HG03571 (cell line): ENCODE data around the gene GRM5.

Experiments used
- ATAC-seq: cut with Tn5 transposase; IDR thresholded peaks from one replicate; pipeline ENCODE4 v1.9.1; 2021; ENCODE audit not compliant: unreplicated experiment

GRM5 gene

DNA sequence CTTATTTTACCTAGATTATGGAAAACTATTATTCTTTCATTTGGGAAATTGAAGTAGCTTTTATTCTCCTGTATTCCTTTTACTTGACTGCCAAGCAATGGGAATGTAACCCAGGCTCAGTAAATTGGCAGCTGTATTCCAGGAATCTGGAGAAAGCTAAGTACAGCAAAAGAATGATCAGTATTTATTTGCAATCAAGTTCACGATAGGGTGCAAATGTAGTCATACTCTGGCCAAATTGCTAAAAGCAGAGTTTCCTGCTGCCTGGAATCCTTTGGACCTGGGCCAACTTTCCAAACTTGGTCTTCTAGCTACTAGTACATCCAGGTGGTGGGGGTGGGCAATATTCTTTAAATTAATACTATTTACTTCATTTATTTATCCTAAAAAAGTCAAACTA, 442.3 kb downstream of the GRM5 start:
- ATAC-seq: no peak

DNA sequence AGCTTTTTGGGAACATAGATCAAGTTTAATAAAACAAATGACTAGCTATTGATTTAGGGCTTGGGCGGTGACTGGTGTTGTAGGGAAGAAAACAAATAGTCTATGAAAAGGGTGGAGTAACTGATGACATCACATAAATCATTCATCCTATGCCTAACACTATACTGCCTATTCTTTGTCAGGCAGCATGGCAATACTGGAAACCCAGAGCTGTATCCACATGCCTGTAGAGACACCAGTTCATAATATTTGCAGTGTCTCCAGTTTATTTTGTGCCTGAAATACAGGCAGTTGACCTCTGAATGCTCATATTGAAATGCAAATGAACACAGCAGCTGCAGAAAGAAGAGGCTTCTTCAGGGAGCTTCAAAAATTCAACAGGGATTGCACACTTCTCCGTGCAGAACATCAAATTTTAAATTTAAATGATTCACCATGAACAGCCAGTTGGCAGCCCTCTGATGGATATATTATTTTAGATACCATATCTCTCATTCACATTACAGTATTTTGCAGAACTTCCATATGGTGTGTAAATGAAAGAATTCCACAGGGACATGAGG, 445.1 kb downstream of the GRM5 start:
- ATAC-seq: no peak

DNA sequence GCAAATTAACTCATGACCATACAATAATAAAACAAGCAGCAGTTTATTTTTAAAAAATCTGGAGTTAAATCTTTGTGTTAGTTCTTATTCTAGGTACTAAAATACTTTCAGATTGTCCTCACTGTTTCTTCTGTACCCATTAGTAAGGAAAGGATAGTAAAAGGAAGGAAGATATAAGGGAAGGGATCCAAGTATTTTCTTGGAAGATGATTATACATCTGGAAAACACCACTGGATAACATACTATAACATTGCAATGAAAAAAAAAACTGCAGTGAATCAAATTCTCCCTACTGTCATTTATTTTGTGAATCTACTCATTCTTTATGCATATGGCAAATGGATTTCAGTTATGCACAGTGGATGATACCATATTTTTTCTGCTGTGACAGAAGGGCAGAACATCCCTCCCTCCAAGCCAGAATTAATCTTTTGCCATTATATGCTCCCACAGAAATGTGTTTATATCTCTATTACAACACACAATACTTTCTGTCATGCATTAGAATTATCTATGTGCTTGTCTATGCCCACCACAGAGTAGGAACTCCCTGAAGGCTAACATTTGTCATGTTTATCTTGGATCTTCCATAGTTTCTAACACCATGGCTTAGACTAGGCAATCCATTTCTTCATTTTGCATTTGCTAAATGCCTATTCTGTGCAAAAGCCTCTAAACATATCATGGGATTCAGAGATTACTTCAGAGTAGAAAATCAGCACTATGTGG, 446.0 kb downstream of the GRM5 start:
- ATAC-seq: no peak

DNA sequence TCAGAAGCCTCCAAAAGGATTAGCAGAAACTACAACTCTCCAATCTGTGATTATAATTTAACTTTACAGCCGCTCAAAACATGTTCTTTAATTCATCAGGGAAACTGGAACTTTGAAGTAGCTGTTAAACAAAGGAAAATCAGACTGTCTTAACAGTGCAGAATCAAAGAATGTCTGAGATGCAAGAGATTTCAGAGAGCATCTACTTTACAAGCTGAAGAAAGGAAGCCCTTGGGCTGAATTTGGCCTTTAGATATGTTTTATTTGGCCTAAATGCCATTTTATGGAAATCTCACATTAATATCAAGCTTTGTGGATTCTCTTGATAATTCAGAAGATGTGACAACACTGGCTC, 446.7 kb downstream of the GRM5 start:
- ATAC-seq: no peak

DNA sequence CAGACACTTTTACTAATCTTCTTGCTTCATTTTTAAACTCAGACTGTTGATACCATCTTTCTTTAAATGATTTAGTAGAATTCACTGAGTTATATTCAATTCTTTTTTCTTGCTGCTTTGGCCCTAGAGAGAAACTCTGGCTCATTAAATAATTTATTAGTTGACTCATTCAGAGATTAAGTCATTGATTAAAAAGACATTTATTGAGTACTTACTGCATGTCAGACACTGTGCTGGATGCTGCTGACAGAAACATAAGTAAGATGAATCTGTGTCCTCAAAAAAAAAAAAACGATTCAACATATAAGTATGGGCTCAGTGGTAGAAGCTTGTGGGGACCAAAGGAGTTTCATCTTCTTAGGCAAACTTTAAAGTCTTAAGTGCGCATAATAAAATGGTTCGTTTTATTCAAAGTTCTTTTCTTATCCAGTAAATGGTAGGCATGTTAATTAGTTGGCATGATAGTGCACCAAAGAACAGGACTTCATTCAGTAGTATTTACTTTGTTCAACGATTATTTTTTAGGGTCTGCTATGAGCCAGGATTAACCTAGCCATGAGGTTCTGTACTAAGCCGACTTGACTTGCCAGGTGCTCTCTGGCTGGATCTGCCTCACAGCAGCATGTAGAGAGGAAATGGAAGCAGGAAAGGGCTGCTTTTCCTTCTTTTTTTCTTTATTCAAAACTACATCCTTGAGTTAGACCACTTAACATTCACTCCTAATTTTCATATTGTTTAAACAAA, 447.3 kb downstream of the GRM5 start:
- no peak for ATAC-seq

DNA sequence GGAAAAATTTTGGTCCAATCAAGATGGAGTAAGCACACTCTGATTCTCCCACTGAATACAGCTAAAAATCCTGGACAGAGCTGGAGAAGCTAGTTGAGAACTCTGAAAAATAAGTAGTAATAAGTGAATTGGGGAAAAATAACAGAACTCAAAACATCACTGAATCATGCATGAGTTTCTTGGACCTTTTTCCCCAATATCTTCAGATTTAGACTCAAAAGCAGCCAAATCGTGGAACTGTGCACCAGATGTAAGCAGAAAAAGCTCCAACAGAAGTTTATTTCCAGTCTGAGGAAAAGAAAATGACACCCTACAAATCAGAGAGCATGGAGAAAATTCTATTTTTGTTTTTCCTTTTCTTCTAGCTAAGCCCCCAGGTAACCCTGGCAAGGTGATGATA, 448.6 kb downstream of the GRM5 start:
- ATAC-seq: no peak

DNA sequence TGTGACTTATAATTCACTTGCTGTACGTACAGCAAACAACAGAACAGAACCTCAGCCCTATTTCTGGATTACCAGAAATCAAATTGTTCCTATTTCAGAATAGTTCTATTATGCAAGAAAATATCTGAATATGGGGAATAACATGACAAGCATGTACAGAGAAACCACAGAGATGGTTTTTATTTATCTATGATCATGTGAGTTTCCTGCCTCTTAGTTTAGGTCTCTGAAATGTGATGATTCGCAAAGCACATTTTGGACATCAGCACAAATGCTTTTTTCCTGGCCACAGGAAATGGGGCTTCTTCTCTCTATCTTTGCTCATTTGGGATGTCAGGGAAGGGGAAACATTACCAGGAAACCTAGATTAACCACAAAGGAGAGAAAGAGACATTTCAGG, 461.5 kb downstream of the GRM5 start:
- no peak for ATAC-seq

- ATAC-seq: no peak
Measured at GRCh38 chr11:88603091-88603867, 462.5 kb downstream of the GRM5 start.

DNA sequence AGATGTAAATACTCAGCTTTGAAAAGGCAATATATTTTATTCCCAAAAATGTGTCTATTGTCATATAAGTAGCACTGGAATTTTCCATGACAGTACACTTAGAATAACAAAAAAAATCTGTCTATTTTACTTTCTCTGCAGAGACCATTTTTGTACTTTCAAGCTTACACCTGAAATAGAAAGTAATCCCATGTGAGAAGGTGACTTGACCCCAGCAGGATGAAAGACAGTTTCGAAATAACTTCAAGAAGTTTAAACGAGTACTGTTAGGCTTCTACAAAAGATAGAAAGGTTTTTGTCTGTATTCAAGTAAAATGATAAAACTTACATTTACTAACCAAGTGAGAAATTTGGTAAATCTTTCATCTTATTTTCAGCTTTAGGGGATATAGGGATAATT, 468.4 kb downstream of the GRM5 start:
- no peak for ATAC-seq

GRCh38 chr11:88596786-88597185, 469.0 kb downstream of the GRM5 start:
- no peak for ATAC-seq

- ATAC-seq: no peak
Measured at GRCh38 chr11:88594274-88594950, 471.4 kb downstream of the GRM5 start.

DNA sequence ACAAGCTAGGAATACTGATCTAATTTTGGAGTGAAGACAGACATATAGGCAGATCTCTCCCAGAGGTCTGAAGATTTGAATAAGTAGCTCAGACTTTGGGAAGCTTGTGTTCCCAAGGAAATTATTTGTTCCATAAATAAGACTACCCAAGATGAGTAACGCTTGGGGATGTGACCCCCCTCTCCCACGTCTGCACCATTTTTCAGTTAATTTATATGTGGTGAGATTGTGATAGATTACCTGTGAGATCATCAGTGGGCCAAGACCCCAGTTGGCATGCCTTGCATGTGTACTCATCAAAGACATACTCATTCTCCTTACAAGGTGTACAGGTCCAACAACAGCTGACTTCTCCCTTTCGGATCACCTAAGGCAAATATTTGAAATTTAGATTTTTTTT, 475.4 kb downstream of the GRM5 start:
- no peak for ATAC-seq

DNA sequence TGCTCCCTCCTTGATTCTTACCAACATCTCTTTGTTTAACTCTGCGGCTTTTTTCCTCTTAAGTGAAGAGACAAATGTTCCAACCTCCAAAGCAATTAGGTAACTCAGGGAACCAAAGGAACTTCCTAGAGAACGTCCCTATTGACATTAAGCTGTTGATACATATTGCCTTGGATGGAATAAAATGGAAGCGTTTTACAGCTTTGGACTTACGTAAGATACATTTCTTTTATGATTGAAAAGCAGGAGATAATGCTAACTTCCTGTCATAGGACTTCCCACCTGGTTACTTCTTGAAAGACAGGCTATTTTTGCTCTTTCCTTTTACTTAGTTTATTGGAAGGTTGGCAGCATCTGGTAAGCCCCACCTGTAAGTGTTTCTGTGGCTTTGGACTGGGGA, 482.5 kb downstream of the GRM5 start:
- no peak for ATAC-seq

DNA sequence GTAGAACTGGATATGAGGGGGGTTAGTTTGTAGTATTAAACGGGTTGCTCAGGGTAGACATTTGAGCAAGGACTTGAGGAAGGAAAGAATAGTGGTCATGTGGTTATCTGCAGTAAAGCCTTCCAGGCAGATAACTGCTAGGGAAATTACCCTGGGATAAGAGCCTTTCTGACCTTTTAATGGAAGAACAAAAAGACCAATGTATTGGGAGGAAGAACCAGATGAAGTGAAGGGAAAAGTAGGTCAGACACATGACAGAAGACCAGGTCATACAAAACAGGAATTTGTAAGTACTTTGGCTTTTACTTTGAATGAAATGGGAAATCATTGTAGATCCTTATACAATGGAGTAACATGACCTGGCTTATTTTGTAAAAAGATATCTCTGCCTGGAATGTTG, 486.3 kb downstream of the GRM5 start:
- ATAC-seq: no peak

GRCh38 chr11:88576741-88577140, 489.0 kb downstream of the GRM5 start:
- no peak for ATAC-seq

- no peak for ATAC-seq
Measured at GRCh38 chr11:88575916-88576315, 489.9 kb downstream of the GRM5 start.

GRCh38 chr11:88569342-88569741, 496.4 kb downstream of the GRM5 start:
- ATAC-seq: no peak

DNA sequence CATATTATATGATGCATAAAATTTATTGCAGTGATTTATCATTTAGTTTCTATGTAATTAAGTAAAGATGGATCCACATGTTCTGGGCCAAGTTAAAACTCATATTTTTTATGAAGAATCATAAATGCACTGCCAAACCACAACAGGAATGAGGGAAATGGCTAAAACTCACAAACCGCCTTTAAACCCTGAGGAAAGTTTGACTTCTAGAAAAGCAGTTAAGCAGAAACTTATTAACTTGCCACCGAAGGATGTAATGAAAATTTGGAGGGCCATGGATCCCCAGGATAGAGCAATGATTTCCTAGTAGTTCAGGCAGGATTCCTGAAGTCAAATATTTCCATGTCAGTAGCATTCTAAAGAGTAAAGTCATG, 510.0 kb downstream of the GRM5 start:
- no peak for ATAC-seq

GRCh38 chr11:88555018-88555828, 510.6 kb downstream of the GRM5 start:
- ATAC-seq: no peak

- no peak for ATAC-seq
Measured at GRCh38 chr11:88553204-88553603, 512.6 kb downstream of the GRM5 start.
